ENCODE measurements around the gene HCST. TPM values are rescaled to one million over a fixed set of nuclear protein-coding genes. Genes with fewer than 3 reads are reported as not detected.

The HCST gene
- total and polyA plus RNA-seq, 2 of the 13 experiments (the other 11 are each of a cell fraction or from before 2014, with no cell fraction given), result 0.24 to 1.2 TPM

DNA sequence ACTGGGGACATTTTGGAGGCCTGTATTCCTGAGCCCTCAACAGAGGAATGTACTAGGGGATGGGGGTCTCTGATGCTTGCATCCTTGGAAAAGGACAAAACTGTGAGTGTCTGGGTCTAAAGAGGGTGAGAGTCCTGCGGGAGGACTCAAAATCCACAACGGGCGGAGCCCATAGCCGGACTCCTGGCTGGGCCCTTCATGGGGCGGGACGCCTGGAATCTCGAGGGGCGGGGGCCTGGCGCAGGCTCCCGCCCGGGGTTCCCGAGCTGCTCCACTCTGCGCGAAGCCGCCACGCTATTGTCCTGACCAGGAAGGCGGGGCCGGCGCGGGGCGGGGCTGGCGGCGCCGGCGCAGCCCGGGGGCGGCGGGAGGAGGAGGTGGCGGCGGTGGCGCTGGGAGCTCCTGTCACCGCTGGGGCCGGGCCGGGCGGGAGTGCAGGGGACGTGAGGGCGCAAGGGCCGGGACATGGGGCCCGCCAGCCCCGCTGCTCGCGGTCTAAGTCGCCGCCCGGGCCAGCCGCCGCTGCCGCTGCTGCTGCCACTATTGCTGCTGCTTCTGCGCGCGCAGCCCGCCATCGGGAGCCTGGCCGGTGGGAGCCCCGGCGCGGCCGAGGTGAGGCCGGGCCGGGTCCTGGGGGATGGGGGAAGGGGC is 34.0 kb upstream of the HCST start, which contains the start of gene APLP1 (continued):
- TF ChIP-seq, protein P1, sequence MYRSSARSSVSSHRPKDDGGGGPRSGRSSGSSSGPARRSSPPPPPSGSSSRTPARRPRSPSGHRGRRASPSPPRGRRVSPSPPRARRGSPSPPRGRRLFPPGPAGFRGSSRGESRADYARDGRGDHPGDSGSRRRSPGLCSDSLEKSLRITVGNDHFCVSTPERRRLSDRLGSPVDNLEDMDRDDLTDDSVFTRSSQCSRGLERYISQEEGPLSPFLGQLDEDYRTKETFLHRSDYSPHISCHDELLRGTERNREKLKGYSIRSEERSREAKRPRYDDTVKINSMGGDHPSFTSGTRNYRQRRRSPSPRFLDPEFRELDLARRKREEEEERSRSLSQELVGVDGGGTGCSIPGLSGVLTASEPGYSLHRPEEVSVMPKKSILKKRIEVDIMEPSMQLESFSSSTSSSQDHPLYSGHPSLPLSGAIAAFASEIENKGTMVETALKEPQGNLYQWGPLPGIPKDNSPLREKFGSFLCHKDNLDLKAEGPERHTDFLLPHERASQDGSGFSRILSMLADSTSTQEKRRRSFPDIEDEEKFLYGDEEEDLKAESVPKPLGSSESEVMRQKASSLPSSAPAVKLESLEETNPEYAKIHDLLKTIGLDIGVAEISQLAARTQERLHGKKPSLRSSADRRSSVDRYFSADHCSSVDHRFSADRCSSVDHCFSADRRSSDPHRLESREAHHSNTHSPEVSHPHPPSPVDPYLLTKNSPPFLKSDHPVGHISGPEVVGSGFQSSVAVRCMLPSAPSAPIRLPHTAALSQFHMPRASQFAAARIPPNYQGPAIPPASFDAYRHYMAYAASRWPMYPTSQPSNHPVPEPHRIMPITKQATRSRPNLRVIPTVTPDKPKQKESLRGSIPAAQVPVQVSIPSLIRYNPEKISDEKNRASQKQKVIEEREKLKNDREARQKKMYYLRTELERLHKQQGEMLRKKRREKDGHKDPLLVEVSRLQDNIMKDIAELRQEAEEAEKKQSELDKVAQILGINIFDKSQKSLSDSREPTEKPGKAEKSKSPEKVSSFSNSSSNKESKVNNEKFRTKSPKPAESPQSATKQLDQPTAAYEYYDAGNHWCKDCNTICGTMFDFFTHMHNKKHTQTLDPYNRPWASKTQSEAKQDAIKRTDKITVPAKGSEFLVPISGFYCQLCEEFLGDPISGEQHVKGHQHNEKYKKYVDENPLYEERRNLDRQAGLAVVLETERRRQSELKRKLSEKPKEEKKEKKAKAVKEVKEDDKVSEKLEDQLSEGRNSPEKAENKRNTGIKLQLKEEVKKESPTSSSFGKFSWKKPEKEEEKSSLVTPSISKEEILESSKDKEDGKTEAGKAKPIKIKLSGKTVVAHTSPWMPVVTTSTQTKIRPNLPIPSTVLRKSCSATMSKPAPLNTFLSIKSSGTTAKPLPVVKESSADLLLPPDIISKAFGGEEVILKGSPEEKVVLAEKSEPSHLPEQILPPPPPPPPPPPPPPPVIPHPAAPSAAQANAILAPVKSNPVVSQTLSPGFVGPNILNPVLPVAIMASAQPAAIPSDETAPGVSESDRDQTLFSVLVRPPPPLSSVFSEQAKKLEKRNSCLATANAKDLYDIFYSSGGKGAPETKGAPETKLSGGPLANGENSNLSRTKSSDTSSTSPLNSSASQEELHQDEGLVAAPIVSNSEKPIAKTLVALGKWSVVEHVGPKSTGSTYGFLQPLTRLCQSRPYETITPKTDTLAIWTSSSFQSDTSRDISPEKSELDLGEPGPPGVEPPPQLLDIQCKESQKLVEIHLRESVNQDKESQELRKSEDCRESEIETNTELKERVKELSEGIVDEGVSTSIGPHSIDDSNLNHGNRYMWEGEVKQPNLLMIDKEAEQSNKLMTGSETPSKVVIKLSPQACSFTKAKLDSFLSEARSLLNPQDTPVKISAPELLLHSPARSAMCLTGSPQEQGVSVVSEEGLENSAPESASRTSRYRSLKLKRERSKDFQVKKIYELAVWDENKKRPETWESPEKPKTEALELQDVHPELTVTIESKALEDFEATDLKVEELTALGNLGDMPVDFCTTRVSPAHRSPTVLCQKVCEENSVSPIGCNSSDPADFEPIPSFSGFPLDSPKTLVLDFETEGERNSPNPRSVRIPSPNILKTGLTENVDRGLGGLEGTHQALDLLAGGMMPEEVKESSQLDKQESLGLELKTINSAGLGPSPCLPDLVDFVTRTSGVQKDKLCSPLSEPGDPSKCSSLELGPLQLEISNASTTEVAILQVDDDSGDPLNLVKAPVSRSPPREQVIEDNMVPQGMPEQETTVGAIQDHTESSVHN (CRISPR knock-in tag; IDR thresholded peaks at IDR 0.05), result no peak
- TF ChIP-seq, protein P2, sequence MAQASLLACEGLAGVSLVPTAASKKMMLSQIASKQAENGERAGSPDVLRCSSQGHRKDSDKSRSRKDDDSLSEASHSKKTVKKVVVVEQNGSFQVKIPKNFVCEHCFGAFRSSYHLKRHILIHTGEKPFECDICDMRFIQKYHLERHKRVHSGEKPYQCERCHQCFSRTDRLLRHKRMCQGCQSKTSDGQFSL (CRISPR knock-in tag; IDR thresholded peaks at IDR 0.05), result no peak
- TF ChIP-seq PHF21A (CRISPR knock-in tag; IDR thresholded peaks at IDR 0.05) (0 out of 2 replicates have a peak, but pooled peaks have one; percentile 27), ZBTB20 (CRISPR knock-in tag; IDR thresholded peaks at IDR 0.05; ENCODE audit: borderline replicate concordance, low read depth) (no peak), MIER3 (CRISPR knock-in tag; IDR thresholded peaks at IDR 0.05; ENCODE audit: borderline replicate concordance) (no peak), ZNF292 (CRISPR knock-in tag; IDR thresholded peaks at IDR 0.05; ENCODE audit: borderline replicate concordance, low read depth) (no peak)
- TF ChIP-seq, protein P3, sequence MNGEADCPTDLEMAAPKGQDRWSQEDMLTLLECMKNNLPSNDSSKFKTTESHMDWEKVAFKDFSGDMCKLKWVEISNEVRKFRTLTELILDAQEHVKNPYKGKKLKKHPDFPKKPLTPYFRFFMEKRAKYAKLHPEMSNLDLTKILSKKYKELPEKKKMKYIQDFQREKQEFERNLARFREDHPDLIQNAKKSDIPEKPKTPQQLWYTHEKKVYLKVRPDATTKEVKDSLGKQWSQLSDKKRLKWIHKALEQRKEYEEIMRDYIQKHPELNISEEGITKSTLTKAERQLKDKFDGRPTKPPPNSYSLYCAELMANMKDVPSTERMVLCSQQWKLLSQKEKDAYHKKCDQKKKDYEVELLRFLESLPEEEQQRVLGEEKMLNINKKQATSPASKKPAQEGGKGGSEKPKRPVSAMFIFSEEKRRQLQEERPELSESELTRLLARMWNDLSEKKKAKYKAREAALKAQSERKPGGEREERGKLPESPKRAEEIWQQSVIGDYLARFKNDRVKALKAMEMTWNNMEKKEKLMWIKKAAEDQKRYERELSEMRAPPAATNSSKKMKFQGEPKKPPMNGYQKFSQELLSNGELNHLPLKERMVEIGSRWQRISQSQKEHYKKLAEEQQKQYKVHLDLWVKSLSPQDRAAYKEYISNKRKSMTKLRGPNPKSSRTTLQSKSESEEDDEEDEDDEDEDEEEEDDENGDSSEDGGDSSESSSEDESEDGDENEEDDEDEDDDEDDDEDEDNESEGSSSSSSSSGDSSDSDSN (CRISPR knock-in tag; IDR thresholded peaks at IDR 0.05), result peak; percentile 38; the same call in 1 of the 2 replicates
